ENCODE results near the gene TLE4. TPM values are rescaled to one million over a fixed set of nuclear protein-coding genes. Genes with fewer than 3 reads are reported as not detected.

Gene TLE4
- total RNA-seq, 1 donor from 2014 or later, result 16.3 TPM

- no peak overlapping the region for H3K4me3 ChIP-seq (ENCODE audit: low read depth, low read length)
- DNase-seq (ENCODE audit: low read depth), result no peak
- TF ChIP-seq CTCF (conservative IDR thresholded peaks at IDR 0.05; ENCODE audit: low read depth, low read length), result no peak
Observed at GRCh38 chr9:79709743-79710674, 138.2 kb downstream of the TLE4 start.

- no peak for TF ChIP-seq CTCF (conservative IDR thresholded peaks at IDR 0.05; ENCODE audit: low read depth, low read length)
- no peak for DNase-seq (ENCODE audit: low read depth)
- H3K4me3 ChIP-seq (ENCODE audit: low read depth, low read length), result no peak overlapping the region
Observed at GRCh38 chr9:79711874-79712273, 140.1 kb downstream of the TLE4 start.

- DNase-seq (ENCODE audit: low read depth), result no peak
- H3K4me3 ChIP-seq (ENCODE audit: low read depth, low read length), result no peak overlapping the region
- no peak for TF ChIP-seq CTCF (conservative IDR thresholded peaks at IDR 0.05; ENCODE audit: low read depth, low read length)
Observed at GRCh38 chr9:79719021-79719420, 147.3 kb downstream of the TLE4 start.

- DNase-seq (ENCODE audit: low read depth), result no peak
- no peak for TF ChIP-seq CTCF (conservative IDR thresholded peaks at IDR 0.05; ENCODE audit: low read depth, low read length)
- no peak overlapping the region for H3K4me3 ChIP-seq (ENCODE audit: low read depth, low read length)
Observed at GRCh38 chr9:79719989-79720388, 148.2 kb downstream of the TLE4 start.

GRCh38 chr9:79731171-79731890 is 159.6 kb downstream of the TLE4 start:
- TF ChIP-seq CTCF (conservative IDR thresholded peaks at IDR 0.05; ENCODE audit: low read depth, low read length), result no peak
- no peak for DNase-seq (ENCODE audit: low read depth)
- H3K4me3 ChIP-seq (ENCODE audit: low read depth, low read length), result no peak overlapping the region

- TF ChIP-seq CTCF (conservative IDR thresholded peaks at IDR 0.05; ENCODE audit: low read depth, low read length), result no peak
- DNase-seq (ENCODE audit: low read depth), result no peak
- H3K4me3 ChIP-seq (ENCODE audit: low read depth, low read length), result no peak overlapping the region
Observed at GRCh38 chr9:79735023-79735779, 163.4 kb downstream of the TLE4 start.

All from epithelial cell of proximal tubule (primary cell).